Heart right ventricle (tissue), 16 donors: ENCODE measurements around the gene KRT73. TPM values are rescaled to one million over a fixed set of nuclear protein-coding genes. Genes with fewer than 3 reads are reported as not detected.

Source experiments
- ATAC-seq, 8 donors: fragments of 200-7000 bp; cut with Tn5 transposase; one replicate each; pipeline ENCODE4 v1.9.1; 2020; ENCODE audit warnings: mild to moderate bottlenecking in 8 of 8, moderate library complexity in 8 of 8, moderate number of reproducible peaks in 1 of 8
- DNase-seq, 2 donors: peaks; one replicate each; pipeline ENCODE4 v3.0.0-alpha.2; 2020
- H3K27ac ChIP-seq, 10 donors: fragments of 200-600 bp; sonication (generic) in 2 of 10; one replicate each; pipeline versions ENCODE4 v1.5.0 to v1.8.0; 2020 to 2022; ENCODE audit warnings: mild to moderate bottlenecking in 3 of 10
- H3K27me3 ChIP-seq, 7 donors: fragments of 200-600 bp; one replicate each; pipeline ENCODE4 v1.8.0; 2021 to 2022; ENCODE audit warnings: mild to moderate bottlenecking in 2 of 7
- H3K36me3 ChIP-seq, 9 donors: fragments of 200-600 bp; sonication (generic) in 1 of 9; one replicate each; pipeline versions ENCODE4 v1.5.0 to v1.8.0; 2020 to 2022; ENCODE audit warnings: mild to moderate bottlenecking in 2 of 9
- H3K4me1 ChIP-seq, 9 donors: fragments of 200-600 bp; sonication (generic) in 1 of 9; one replicate each; pipeline versions ENCODE4 v1.5.0 to v1.8.0; 2020 to 2022; ENCODE audit warnings: mild to moderate bottlenecking in 4 of 9
- H3K4me3 ChIP-seq, 10 donors: fragments of 200-600 bp; sonication (generic) in 2 of 10; one replicate each; pipeline versions ENCODE4 v1.5.0 to v1.8.0; 2020 to 2022; ENCODE audit warnings: mild to moderate bottlenecking in 7 of 10, moderate library complexity in 2 of 10
- H3K9me3 ChIP-seq, 11 donors: fragments of 200-600 bp in 10 of 11; sonication (generic) in 2 of 11; one replicate each; pipeline versions ENCODE4 v1.5.0 to v1.8.0; 2013 to 2022; ENCODE audit warnings: mild to moderate bottlenecking in 2 of 11, control low read depth in 1 of 11, moderate library complexity in 1 of 11
- CTCF ChIP-seq, 9 donors: fragments of 200-600 bp; sonication (generic) in 2 of 9; IDR thresholded peaks; one replicate each; pipeline versions ENCODE4 v1.5.0 to v1.8.0; 2021 to 2022; ENCODE audit warnings: antibody characterized with exemption in 9 of 9, mild to moderate bottlenecking in 5 of 9, moderate library complexity in 1 of 9
- WGBS, 2 donors: extraction: QIAGEN DNeasy Blood & Tissue Kit; methylation state at CpG; one replicate each; pipeline ENCODE4 v1.1.7; 2013; ENCODE audit warnings: inconsistent platforms in 1 of 2; 5-methylcytosine and 5-hydroxymethylcytosine counted together
- intact Hi-C, 10 donors: fragments of 100-400 bp; cut with DNase I; formaldehyde crosslinking; loops; one replicate each; pipeline versions ENCODE4 v1.11.1 to v1.14.2; 2022
- polyA plus RNA-seq, 2 donors: library from polyadenylated mRNA; stranded (reverse); fragments of 200-250 nt; gene quantifications; one replicate each; pipeline ENCODE4 v1.2.3, GENCODE V29; 2013
- total RNA-seq, 10 donors: library from RNA; stranded (reverse); fragmentation: NEBNext Ultra II Directional in 3 of 10; extraction: Animal tissue kit (Norgen Biotek cat#: 25700) in 3 of 10; gene quantifications; one replicate each; pipeline versions ENCODE4 v1.2.1 to v1.2.4, GENCODE V29; 2021 to 2023
- donor health status: Arrhythmogenic right ventricular cardiomyopathy.
- donor health status: ischemic (EF 13 %, LVEDD 7.1; RV severe dilation, severe dysfunction).
- donor health status: healthy with polysubstance abuse.
- donor health status: DM: no; HTN: yes; CAD: no.
- donor health status: DM: no; HTN: no; CAD: no.
- donor health status: ischemic (EF 25% LVEDD 6.9; RV normal size, moderate dysfunction).
- donor health status: ischemic (EF 25% LVEDD 5.7; RV mildly dilated, moderate dysfunction).
- donor health status: healthy.
- donor health status: DM: yes; HTN: yes; CAD: no.
- donor health status: Ischemic cardiomyopathy.
- donor health status: ischemic (EF 35%, LVEDD 5.7; RV mildly dilated, moderate dysfunction).
- donor health status: nonischemic (EF 11% LVEDD 7.7; RV severe dilation, severe dysfunction).
- donor health status: DM: yes; HTN: yes; CAD: no.
- donor health status: PGD.
- donor health status: ischemic (EF 29% LVEDD 5.4; RV normal size, mild dysfunction).
- donor health status: nonischemic (EF 23%, LVEDD 6.1; RV moderate dilation, normal function).

KRT73 gene
- total and polyA plus RNA-seq, 12 donors, result not detected

GRCh38 chr12:52647601-52648000 lies 29.2 kb upstream of the KRT73 start:
- DNase-seq, result no peak
- TF ChIP-seq CTCF (IDR thresholded peaks at IDR 0.05), result no peak

DNA sequence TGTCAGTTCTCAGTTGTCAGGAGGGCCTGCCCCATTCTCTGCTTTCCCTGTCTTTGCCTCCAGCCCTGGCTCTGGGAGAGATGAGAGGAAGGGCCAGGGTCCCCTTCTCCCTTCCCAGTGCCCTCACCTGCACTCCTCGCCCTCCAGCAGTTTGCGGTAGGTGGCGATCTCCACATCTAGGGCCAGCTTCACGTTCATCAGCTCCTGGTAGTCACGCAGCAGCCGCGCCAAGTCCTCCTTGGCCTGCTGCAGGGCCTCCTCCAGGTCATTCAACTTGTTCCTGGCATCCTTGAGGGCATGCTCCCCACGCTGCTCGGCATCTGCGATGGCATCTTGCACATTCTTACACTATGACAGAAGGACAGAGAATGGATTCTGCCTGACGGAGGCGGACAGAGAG lies 28.3 kb upstream of the KRT73 start:
- 82% methylated on average over 12 of the region's 12 CpGs for WGBS, 2 donors
- intact Hi-C loops, result no loop called here
- Histone ChIP-seq H3K36me3 (no peaks in the 10 kb centered on the region), H3K4me1 (no peaks in the 10 kb centered on the region), H3K4me3 (no peak overlapping the region), H3K27ac (no peak overlapping the region), H3K27me3 (peaks cover 0 to 35% (median 7%) of the 10 kb centered on the region in 7 donors), H3K9me3 (no peaks in the 10 kb centered on the region)
- no peak for TF ChIP-seq CTCF (IDR thresholded peaks at IDR 0.05)
- DNase-seq (no peak), ATAC-seq (no peak)

More at GRCh38 chr12:52647601-52648000, 29.2 kb upstream of the KRT73 start:
- 85 to 89% methylated on average over 9 of the region's 9 CpGs for WGBS, 2 donors
- intact Hi-C loops, result no loop called here
- Histone ChIP-seq H3K36me3 (no peaks in the 10 kb centered on the region), H3K9me3 (no peaks in the 10 kb centered on the region), H3K27ac (no peak overlapping the region), H3K27me3 (peaks cover 0 to 29% (median 10%) of the 10 kb centered on the region in 7 donors), H3K4me1 (no peaks in the 10 kb centered on the region), H3K4me3 (no peak overlapping the region)
- ATAC-seq, result no peak

DNA sequence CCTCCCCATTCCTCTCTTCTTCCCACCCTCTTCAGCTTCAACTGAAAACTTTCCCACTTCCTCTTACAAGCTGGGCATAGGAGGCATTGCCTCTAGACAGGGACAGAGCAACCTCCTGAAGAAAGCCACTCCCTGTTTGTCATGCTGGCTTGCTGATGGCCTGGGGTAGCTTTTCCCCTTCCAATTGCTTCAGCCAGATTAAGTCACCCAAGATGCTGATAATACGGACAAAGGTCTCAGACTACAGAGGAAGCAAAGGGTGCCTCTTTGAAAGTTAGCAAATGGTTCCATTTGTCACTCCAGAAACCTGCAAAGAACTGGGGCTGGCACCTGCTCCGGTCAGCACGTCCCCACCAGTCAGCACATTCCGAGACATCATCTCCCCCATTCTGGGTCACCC lies 27.6 kb upstream of the KRT73 start:
- Histone ChIP-seq H3K4me1 (no peaks in the 10 kb centered on the region), H3K27me3 (peaks cover 0 to 39% (median 10%) of the 10 kb centered on the region in 7 donors), H3K36me3 (no peaks in the 10 kb centered on the region), H3K4me3 (no peak overlapping the region), H3K27ac (peak overlapping the region in 1 of 10 donors; percentile 44), H3K9me3 (no peaks in the 10 kb centered on the region)
- intact Hi-C loops, result no loop called here
- TF ChIP-seq CTCF (IDR thresholded peaks at IDR 0.05), result no peak
- DNase-seq (no peak), ATAC-seq (no peak)
- 65 to 68% methylated on average over 4 of the region's 4 CpGs for WGBS, 2 donors

GRCh38 chr12:52645120-52645761 lies 26.9 kb upstream of the KRT73 start:
- TF ChIP-seq CTCF (IDR thresholded peaks at IDR 0.05), result no peak
- no peaks in the 10 kb centered on the region for H3K4me1 ChIP-seq
- WGBS, 2 donors, result 70 to 85% methylated on average over 7 of the region's 7 CpGs
- H3K36me3 ChIP-seq, result no peaks in the 10 kb centered on the region
- no peak overlapping the region for H3K4me3 ChIP-seq
- intact Hi-C loops, result no loop called here
- peak overlapping the region in 1 of 10 donors; percentile 58 for H3K27ac ChIP-seq
- H3K9me3 ChIP-seq, result no peaks in the 10 kb centered on the region
- DNase-seq (no peak), ATAC-seq (no peak)
- H3K27me3 ChIP-seq, result peaks cover 0 to 35% (median 10%) of the 10 kb centered on the region in 7 donors
